Stimulated activated CD4-positive, alpha-beta T cell treated with anti-CD3 and anti-CD28 coated beads, Interleukin-1b, Interleukin-23, amount 100 ng/mL, for 48 hours (primary cell): Measurements from ENCODE around the gene MEIOSIN.
"Not testable (repeated sequence)": the region's sequence is repeated elsewhere in the genome, so short reads cannot be mapped to it uniquely, and the experiment has no call there.

Source experiments
- DNase-seq: peaks from one replicate; pipeline ENCODE4 v3.0.0-alpha.2; 2020

Gene MEIOSIN, protein sequence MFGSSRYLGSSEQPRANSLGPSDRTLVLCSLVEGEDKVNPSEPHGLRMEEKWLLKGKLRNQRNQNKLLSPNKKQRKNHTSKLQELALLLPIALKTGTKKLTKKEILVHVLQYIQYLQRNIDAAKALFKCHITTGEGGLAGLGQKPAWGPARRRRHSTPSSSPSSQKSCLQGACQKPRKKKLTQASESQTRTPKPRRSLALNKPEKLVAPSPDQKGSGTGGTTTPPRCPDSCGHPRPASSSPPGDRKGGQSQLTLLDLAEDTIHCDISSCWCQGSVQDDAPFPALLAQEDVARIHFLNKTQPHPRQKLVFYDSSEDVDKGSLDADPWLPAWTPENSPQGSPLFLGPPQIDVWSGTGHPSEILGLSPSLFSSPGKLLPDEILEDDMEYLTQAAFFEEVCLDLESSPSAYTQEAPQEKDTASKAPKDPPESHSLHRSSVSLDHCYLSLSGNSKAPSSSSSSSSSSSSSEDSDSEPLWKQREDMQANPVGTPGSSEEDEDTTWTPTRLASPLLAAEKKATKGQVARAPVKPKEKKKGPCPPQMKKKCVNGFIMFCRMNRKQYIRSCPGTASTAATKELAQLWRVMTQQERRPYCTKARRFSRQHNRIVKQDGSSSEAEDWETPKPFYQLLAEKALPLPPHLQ

DNA sequence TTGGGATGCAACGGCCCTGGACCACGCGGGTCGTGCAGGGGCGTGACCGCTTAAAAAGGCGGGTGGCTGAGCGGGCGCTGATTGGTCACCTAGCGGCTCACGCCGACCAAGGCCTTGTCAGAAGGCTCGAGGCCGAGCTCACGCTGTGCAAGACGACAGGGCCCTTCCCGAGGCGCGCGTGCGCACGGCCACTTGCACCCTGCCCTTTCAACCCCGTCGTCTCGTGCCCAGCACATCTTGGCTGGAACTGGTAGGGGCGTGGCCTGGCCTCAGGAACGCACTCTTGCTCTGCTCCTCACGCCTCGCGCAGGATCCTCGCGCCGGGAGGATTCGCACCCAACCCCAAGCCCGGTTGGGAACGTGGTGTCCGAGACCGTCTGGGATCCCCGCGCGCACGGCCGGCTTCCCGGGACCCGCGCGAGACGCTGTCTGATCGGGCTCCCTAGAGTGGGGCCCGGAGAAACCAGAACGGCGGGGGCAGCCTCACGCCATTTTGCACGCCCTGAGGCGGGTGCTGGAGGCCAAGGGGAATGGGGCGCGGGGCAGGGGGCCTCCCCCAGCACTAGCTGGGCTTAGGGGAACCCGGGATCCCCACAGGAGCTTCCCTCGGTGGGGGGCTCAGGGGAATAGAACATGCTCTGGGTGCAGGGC, at the start of gene MEIOSIN:
Gene MEIOSIN, plus strand, starts transcription at position 280 of the 651 bp plus-strand sequence. CDS start 1,938 bp downstream, outside the sequence.
- no peak for DNase-seq

DNA sequence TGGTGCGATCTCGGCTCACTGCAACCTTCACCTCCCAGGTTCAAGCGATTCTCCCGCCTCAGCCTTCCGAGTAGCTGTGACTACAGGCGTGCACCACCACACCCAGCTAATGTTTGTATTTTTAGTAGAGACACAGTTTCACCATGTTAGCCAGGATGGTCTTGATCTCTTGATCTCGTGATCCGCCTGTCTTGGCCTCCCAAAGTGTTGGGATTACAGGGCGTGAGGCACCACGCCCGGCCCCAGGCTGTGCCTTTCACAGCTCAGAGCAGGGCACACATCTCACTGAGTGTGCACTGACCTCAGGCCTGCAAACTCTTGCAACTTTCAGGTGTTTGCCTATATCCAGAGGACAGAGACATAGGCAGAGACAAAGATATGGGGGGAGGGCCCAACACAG, 48.2 kb upstream of the MEIOSIN start:
- DNase-seq, result not testable (repeated sequence)

DNA sequence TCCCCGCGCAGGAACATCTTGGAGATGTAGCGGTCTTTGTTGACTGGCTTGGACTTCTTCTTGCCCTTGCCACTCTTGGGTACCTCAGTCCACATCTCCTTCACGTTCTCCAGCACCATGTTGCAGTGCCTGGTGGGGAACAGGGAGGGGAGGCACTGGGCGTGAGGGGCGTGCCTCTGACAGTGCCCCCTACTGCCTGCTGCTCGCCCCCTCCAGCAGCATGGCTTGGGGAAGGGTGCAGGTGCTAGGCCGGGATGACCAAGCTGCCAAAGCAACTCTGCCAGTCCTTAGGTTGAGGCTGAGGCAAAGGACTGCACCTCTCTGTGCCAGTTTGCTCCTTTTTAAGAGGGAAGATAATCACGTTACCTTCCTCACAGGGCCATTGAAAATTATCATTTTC, 45.6 kb upstream of the MEIOSIN start:
- no peak for DNase-seq

DNA sequence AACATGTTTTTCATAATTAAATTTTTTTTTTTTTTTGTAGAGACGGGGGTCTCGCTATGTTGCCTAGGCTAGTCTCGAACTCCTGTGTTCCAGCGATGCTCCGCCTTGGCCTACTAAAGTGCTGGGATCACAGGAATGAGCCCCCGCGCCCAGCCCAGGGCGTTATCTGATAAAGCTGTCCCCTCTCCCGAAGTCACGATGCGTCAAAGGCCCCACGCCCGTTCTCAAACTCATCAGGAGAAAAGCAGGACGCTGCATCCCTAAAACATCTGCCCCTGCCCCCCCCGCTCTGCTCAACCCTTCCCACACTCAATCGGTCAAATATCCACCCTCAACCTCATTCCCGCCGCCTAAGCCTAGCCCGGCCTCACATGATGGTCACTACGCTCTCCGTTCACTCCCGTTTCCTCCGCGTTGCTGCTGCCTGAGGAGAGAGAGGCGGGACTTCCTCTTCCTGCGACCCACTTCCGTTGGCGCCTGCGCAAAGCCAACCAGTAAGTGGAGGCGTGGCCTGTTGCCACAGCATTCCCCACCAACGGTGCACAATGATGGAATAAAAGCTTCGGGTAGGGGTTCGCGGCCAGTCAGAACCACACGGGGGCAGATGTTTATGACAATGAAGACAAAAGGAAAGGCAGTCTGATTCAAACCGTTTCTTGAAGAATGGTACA, 41.6 kb upstream of the MEIOSIN start, which contains the start of gene SNRPD2:
Gene SNRPD2, minus strand, starts transcription at position 438 of the 671 bp plus-strand sequence. Its CDS starts 65 bp downstream, at position 373.
- peak; percentile 94 for DNase-seq

DNA sequence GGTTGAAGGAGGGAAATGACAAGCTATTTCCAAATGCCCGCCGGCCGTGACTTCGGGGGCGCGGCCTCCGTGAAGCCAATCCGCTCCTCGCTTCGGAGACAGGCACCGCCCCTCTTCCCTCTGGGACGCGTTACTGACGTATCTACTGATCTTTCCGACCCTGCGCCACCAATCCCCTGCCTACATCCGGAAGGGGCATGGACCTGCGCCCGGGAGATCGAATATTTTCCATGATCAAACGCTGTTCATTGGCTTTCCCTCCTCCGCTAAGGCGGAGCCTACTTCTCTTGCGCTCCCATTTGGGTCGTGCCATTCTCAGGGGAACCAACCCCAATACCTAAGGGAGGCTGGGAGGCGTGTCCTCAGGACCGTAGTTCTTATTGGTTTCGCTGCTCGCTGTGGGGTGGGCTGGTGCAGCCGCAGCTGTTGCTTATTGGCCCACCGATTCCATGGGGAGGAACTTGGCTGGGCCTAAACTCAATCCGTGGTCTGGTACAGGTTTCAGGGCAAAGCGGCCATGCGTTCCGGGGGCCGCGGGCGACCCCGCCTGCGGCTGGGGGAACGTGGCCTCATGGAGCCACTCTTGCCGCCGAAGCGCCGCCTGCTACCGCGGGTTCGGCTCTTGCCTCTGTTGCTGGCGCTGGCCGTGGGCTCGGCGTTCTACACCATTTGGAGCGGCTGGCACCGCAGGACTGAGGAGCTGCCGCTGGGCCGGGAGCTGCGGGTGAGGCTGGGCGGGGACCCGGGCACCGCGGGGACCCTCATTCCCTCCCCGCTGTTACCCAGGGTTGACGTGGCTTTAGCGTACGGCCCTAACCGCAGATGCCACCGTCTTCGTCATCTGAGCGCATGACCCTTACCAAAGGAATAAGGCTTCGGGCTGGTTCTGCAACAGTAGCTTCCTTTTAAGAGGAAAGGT, 40.8 kb upstream of the MEIOSIN start, which contains the start of gene QPCTL:
Gene QPCTL, plus strand, starts transcription at position 480 of the 919 bp plus-strand sequence. Its CDS starts 38 bp downstream, at position 518.
- peak; percentile 98 for DNase-seq

DNA sequence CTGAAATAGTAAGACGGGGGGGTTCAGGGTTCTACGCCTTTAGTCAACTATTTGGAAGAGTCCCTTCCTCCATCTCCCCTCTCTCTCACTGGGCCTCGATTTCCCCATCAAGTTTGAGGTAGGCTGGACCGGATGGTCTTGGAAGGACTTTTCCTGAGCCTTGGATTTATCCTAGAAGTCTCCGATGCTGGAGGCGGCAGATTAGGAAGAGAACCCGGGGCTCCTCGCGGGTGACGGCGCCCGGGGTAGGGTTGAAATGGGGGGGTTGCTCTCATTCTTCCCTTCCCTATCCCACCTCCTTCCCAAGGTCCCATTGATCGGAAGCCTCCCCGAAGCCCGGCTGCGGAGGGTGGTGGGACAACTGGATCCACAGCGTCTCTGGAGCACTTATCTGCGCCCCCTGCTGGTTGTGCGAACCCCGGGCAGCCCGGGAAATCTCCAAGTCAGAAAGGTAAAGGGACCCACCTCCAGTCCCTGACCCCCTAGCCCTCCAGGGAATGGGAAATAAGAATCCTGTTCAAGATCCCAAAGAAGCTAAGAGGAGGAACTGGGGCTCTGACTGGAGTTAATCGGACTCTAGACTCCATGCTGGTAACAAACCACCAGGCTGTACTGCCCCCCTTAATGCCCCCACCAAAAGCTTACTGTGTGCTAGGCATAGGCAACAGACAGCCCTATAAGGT, 40.0 kb upstream of the MEIOSIN start:
- DNase-seq, result peak; percentile 80

DNA sequence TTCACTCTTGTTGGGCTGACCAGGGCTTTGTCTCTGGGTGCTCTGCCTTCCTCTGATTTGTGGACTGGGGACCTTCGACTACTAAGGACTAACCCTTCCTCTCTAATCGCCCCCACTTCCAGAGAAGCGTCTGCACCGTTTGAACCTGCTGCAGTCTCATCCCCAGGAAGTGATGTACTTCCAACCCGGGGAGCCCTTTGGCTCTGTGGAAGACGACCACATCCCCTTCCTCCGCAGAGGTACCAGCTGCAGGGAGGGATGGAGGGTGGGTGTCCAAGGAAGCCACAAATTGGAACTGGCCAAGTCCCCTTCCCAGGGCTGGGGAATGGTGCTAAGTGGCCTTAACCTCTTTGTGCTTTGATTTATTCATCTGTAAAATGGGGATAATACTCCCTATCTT, 31.6 kb upstream of the MEIOSIN start:
- no peak for DNase-seq

DNA sequence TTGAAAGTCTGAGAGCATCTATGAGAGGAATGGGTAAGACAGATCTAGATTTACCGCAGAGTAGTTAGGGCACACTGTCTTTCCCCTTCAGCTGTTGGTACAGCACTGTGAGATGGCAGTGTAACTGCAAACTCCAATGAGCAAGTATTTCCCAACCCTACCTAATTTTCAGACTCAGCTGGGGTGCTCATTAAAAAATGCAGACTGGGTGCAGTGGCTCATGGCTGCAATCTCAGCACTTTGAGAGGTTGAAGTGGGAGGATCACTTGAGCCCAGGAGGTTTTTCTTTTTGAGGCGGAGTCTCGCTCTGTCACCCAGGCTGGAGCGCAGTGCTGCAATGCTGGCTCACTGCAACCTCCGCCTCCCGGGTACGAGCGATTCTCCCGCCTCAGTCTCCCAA, 28.1 kb upstream of the MEIOSIN start:
- DNase-seq, result no peak

DNA sequence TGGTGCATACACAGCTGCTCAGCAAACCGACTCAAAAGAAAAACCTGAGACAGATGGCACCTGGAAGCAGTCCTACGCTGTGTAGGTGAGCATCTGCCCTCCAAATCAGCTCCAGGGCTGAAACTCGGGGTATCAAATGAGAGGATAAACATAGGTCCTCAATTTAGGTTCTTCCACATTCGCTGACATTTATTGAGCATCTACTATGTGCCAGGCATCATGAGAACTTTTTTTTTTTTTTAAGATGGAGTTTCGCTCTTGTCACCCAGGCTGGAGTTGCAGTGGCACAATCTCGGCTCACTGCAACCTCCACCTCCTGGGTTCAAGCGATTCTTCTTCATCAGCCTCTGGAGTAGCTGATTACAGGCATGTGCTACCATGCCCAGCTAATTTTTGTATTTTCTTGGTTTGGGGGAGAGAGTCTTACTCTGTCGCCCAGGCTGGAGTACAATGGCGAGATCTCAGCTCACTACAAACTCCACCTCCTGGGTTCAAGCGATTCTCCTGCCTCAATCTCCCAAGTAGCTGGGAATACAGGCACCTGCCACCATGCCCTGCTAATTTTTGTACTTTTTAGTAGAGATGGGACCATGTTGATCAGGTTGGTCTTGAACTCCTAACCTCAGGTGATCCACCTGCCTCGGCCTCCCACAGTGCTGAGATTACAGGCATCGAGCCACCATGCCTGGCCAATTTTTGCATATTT, 27.4 kb upstream of the MEIOSIN start:
- no peak for DNase-seq

DNA sequence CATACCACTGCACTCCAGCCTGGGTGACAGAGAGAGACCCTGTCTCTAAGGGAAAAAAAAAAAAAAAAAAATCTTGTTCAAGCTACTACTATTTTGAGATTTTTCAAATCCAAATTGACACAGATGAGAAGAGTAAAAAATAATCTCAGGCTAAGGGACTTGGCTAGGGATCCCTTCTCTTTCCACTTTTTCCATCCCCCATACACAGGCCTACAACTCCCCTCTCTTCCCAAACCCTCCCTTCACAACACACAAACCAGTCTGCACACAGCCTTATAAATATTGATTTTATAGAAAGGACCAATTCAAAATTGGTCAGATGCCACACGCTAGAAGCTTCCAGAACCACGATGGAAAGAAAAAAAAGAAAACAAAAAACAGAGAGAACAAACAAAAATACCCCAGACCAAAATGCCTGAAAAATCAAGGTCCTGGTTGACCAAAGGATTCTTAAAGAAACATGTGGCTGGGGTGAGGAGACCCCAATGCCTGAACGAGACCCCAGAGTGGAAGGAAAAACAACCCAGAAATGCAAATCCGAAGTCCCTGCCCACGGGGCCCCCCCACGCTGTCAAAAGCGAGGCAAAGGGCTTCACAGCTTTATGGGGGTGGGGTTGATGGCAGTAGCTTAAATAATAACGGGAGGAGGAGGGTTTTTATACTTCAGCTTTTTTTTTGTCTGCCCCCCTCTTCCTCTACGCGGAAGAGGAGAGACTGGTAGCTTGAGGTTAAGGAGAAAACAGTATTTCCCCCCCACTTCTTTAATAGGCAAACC, 22.7 kb upstream of the MEIOSIN start:
- DNase-seq, result no peak

DNA sequence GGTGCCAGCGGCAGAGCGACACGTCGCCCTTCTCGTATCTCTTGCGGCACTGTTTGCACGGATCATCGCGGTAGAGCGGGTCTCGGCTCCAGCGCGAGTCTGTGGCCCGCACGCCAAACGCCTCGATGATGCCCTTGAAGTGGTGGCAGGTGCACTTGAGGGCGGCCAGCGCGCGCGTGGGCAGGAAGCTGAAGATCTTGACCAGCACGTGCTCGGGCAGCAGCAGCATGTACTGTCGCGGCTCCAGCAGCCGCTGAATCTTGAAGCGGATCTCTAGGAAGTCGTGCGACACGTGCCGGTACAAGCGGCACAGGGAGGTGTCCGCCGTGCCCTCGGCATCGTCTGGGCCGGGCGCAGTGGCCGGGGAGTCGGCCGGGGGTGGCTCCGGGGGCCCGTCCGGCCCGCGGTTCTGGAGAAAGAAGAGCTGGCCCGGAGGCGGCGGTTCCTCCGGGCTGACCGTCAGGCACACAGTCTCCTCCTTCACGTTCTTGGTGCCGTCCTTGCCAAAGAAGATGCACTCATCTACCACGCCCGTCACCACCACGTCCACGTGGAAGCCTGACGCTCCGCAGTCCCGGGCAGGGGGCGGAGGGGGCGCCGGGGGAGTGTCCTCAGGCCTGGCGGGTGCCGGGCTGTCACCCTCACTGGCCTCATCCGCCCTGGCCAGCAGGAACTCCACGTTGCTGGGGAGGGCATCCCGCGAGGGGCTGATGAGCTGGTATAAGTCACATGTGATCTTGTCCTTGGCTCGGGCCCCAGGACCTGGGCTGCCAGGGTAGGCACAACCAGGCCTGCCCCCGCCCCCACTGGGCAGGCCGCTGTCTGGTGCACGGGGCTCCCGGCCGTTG, 21.2 kb upstream of the MEIOSIN start:
- no peak for DNase-seq

DNA sequence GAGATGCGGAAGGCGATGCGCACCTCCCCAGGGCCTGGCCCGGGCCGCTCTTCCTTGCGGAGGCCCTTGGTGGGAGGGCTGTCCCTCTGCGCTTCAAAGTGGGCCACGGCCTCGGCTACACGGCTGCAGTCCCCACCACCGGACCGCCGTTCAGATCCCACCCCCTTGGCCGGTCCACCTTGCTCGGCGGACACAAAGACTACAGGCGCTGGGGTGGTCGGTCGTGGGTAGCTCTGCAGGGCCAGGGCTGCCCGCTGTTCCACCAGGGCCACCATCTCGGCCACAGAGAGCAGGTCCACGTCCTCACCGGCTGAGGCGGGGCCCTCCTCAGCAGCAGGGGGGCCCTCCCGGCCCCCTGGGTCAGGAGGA, 20.6 kb upstream of the MEIOSIN start:
- no peak for DNase-seq

DNA sequence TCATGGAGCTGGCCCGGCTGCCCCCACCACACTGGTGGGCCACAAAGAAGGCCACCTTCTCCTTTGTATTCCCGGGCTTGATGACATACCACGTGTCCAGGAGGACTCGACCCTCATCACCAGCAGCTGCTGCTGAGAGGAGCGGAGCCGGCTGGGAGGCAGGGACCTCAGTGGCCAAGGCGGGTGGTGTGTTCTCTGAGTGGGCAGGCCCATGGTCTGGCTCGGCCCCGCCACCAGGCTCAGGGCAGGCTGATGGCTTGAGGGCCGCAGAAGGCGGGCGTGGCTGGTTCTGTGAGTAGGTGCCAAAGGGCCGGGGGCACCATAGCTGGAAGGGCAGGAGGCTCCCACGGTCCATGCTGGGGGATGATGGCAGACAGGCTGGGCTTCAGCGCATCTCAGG, 20.1 kb upstream of the MEIOSIN start:
- DNase-seq, result no peak

DNA sequence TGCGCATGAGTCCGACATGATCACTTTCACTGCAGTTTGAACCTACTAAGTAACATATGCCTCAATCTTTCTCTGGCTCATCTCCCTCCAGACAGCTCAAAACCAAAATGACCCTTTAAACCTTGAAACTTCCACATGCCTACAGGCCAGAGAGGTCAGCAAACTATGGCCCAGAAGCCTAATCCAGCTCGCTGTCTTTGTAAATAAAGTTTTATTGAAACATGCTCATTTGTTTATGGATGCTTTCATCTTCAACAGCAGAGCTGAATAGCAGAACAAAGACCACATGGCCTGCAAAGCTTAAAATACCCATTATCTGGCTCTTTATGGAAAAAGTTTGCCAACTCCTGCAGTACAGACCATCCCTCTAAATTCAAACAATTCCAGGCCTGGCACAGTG, 18.1 kb upstream of the MEIOSIN start:
- DNase-seq, result no peak

DNA sequence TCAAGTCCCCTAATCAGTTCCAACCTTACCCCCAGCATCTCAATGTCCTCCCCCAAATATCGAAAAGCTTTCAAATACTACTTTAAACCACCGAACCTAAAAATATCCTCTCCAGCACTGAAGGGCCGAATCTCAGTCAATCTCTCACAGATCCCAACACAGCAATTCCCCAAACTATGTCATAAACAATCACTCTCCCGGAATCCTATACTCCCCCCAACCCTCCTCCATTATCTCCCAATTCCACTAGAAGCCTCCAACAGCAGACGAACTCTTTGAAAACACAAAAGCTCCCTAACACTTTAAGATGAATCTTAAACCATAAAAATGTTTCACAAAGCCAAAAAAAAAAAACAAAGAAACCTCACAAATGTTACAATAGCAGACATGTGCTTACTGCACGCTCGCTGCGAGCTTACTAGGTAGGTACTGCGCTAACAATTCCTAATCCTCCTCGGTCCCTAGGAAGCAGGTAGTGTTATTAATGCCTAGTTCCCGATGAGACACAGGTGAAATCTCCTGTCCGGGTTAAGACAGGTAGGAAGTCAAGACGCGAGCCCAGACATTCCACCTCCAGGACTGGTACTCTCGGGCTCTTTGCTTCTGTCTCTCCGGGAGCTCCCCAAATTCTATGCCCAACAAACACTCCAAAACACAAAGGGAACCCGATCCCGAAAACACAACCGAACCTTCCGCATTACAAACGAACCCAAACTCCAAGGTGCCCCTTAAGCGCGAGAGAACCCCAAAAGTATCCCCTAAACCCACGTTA, 16.7 kb upstream of the MEIOSIN start:
- no peak for DNase-seq

DNA sequence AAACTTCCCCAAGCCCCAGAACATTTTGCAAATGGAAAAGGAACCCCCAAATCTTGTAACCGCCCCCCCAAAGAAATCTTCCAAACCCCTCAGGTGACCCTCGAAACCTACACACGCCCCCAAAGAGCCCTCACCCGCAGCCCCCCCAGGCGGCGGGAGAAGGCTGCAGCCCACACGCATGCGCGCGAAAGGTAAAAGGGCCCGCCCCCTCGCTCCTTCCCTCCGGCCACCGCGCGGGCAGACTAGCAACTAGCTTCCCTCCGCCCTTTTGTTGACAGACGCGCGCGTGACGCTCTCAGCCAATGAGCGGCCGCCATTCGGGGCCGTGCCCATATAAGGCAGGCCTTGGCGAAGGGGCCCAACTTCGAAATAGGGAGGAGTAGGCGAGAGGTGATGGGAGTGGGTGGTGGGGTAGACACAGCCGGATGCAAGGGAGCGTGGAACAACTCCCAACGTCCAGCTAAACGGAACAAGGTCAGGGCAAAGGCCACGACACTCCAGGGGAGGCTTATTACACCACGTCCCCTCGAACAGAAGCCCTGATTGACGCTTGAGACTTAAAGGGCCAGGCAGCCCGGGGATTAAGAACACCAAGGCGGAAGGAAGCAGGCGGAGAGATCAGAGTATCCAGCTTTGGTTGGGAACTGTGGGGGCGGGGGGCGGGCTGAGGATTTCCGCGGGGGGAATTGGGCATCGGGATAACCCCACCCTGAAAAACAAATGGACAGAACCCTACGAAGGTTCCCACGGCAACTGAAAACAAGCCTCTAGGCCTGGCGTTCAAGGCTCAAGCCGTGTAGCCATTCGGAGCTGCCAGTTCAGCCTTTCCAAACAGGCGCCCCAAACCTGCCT, 15.9 kb upstream of the MEIOSIN start:
- DNase-seq, result peak; percentile 99
